ENCODE measurements around the gene ARHGEF10L.

DNA sequence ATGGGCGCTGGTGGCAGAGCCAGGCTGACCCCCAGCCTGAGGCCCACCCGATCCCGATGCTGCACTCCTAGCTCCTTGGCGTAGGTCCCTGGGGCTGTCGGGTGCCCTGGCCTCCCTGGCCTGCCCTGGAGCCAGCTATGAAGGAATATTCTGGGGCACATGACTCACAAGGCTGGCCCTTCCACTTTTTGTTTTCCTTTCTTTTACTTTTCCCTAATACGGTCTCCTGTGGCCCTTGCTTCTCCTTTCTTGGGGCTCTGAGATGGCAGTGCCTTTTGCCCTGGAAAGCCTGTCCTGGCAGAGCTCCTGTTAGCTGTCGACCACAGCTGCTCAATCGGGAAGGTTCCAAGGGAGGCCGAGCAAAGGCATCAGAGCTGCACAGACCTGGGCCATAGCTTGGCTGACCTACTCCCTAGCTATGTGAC is 22.1 kb downstream of the ARHGEF10L start:
- TF ChIP-seq, protein P1, sequence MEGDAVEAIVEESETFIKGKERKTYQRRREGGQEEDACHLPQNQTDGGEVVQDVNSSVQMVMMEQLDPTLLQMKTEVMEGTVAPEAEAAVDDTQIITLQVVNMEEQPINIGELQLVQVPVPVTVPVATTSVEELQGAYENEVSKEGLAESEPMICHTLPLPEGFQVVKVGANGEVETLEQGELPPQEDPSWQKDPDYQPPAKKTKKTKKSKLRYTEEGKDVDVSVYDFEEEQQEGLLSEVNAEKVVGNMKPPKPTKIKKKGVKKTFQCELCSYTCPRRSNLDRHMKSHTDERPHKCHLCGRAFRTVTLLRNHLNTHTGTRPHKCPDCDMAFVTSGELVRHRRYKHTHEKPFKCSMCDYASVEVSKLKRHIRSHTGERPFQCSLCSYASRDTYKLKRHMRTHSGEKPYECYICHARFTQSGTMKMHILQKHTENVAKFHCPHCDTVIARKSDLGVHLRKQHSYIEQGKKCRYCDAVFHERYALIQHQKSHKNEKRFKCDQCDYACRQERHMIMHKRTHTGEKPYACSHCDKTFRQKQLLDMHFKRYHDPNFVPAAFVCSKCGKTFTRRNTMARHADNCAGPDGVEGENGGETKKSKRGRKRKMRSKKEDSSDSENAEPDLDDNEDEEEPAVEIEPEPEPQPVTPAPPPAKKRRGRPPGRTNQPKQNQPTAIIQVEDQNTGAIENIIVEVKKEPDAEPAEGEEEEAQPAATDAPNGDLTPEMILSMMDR (conservative IDR thresholded peaks at IDR 0.05) = no peak
- no peak for TF ChIP-seq EZH2 (IDR thresholded peaks at IDR 0.05; ENCODE audit: low read depth)
